22Rv1 (cell line): ENCODE data around the gene RRP36.
"Not testable (repeated sequence)": the region's sequence is repeated elsewhere in the genome, so short reads cannot be mapped to it uniquely, and the experiment has no call there.

Experiments
- H3K27ac ChIP-seq: fragments of 450-650 bp; 2 replicates; pipeline ENCODE4 v1.5.1; 2017
- ZFX ChIP-seq: fragments of 450-650 bp; IDR thresholded peaks from 2 replicates; pipeline ENCODE4 v1.6.1; 2017; ENCODE audit warnings: antibody characterized with exemption, borderline replicate concordance
- TF ChIP-seq, protein P1 (sequence below): fragments of 450-650 bp; IDR thresholded peaks from 2 replicates; pipeline ENCODE4 v1.5.1; 2017; ENCODE audit warnings: mild to moderate bottlenecking

RRP36 gene

DNA sequence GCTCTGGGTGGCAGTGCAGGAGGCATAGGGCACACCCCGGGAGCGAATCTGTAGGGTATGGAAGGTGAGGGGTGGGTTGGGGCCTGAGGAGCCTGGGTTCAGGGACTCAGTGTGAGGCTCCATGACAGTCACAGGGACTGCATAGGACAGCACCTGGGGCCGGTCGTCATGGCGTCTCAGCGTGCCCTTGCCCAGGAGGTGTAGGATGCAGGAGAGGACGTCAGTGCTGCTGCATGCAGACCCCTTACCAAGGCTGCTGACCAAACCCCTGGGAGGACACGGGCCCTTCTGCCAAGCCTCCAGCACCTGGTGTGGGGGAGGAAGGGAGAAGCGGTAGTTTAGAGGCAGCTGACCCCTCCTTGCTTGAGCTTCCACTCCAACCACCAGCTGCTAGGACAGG is 16.3 kb downstream of the RRP36 start:
- TF ChIP-seq ZFX, result no peak
- TF ChIP-seq, protein P1, sequence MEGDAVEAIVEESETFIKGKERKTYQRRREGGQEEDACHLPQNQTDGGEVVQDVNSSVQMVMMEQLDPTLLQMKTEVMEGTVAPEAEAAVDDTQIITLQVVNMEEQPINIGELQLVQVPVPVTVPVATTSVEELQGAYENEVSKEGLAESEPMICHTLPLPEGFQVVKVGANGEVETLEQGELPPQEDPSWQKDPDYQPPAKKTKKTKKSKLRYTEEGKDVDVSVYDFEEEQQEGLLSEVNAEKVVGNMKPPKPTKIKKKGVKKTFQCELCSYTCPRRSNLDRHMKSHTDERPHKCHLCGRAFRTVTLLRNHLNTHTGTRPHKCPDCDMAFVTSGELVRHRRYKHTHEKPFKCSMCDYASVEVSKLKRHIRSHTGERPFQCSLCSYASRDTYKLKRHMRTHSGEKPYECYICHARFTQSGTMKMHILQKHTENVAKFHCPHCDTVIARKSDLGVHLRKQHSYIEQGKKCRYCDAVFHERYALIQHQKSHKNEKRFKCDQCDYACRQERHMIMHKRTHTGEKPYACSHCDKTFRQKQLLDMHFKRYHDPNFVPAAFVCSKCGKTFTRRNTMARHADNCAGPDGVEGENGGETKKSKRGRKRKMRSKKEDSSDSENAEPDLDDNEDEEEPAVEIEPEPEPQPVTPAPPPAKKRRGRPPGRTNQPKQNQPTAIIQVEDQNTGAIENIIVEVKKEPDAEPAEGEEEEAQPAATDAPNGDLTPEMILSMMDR, result no peak
- no peak overlapping the region for H3K27ac ChIP-seq

DNA sequence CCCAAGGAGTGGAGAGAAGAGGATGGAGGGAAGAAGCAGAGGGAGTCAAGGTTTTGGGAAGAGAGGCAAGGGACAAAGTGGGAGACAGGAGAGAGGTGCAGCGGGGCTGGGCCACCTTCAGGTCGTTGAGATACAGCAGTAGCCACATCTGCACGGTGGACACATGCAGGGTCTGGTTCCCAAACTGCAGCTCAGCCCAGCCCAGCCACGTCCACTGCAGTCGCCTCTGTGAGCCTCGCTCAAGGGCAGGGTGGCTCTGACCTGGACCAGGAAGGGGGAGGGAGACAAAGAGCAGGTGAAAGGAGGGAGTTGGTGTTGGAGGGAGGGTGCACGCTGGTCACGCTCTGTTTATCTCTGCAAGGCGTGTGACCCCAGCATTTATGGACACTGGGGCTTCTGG is 17.3 kb downstream of the RRP36 start:
- no peak overlapping the region for H3K27ac ChIP-seq
- TF ChIP-seq, protein P1, result no peak
- TF ChIP-seq ZFX, result no peak

DNA sequence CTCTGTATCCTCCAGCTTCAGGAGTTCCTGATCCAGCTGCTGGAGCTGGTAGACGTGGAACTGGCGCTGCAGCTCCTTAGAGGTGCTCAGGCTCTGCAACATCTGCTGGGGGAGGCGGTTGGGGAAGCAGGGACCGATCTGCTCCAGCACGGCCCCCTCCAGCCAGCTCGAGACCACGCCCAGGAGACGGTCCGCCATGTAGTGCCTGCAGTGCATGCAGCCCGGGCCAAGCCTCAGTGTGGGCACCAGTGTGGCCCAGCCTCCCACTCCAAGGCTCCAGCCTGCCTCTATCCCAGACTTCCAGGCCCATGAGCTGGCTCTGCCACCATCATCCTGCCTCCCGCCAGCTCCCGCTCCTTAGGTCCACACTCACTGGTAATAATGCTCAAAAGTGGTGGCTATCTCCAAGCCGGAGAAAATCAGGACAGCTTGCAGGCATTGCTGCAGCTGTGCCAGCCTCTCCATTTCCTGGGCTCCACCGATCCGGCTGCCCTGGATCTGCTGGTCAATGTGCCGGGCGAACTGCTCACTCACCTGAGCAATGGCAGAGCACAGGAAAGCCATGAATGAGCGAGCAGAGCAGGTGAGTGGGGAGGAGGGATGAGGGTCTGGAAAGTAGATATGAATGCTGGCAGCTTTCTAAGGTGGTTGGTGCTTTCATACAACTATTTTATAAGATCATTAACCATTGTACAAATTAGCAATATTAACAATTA is 19.3 kb downstream of the RRP36 start:
- TF ChIP-seq ZFX, result no peak
- TF ChIP-seq, protein P1, result no peak
- no peak overlapping the region for H3K27ac ChIP-seq

DNA sequence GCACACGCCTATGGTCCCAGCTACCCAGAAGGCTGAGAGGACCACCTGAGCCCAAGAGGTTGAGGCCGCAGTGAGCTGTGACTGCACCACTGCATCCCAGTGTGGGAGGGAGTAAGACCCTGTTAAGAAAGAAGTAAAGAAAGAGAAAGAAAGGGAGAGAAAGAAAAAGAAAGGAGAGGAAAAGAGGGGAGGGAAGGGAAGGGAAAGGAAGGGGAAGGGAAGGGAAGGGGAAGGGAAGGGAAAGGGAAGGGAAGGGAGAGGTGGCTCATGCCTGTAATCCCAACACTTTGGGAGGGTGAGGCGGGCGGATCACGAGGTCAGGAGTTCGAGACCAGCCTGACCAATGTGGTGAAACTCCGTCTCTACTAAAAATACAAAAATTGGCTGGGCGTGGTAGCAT is 20.1 kb downstream of the RRP36 start:
- H3K27ac ChIP-seq, result not testable (repeated sequence)

DNA sequence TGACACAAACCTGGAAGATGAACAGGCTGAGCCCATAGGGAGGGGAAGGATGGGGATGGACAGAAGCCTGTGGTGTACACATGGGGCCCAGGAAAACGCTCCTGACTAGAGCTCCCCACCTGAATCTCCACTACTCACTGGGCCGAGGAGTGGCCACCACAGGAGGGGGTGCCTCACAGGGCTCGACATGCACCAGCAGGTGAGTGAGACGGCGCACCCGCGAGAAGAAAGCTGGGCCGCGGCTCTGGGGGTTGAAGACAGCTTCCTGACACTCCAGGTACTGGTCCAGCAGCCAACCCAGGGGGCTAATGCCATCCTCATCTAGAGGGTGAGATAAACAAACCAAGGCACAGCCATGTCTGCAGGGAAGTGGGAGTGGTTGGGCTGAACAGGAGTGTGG is 21.9 kb downstream of the RRP36 start:
- H3K27ac ChIP-seq, result no peak overlapping the region
- TF ChIP-seq ZFX, result no peak
- TF ChIP-seq, protein P1, result no peak

DNA sequence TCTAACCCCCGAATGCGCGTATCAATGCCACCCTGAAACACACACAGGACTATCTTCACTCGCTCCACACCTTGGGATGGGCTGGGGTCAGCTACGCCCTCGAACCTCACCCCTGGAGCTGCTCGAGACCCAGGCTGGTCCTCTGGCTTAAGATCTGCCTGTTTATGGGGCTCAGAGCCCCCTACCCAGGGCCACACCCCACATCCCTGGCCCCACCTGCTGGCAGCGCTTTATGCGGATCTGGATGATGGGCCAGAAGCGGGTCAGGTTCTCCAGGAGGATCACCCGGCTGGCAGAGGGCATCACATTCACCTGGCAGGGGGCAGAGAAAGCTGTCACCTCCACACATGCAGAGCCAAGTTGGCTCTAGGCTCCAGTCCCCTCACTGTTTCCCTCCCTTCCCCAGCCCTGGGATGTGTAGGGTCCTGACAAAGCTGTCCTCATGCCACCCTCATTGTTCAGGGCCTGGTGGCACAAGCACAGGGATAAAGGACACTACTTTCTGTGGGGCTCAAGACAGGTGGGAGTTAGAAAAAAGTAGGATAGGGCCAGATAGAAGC is 24.0 kb downstream of the RRP36 start:
- no peak for TF ChIP-seq ZFX
- TF ChIP-seq, protein P1, result no peak
- no peak overlapping the region for H3K27ac ChIP-seq

DNA sequence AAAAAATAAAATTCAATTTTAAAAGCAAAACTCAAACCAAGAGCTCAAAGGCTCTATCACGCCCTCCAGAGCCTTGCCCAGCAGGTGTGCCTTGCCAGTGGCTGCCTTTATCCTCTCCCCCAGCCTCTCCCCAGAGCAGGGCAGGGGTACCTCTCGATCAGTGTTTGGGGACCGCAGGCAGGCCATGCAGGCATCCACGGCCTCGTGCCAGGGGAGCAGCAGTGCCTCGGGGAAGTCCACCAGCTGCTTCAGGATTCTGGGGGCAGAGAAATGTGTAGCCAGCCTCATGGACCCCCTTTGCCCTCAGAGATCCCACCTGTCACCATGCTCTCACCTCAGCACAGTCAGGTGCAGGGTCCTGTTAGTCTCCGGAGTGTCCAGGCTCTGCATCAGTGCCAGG is 26.6 kb downstream of the RRP36 start:
- H3K27ac ChIP-seq, result no peak overlapping the region
- no peak for TF ChIP-seq ZFX
- TF ChIP-seq, protein P1, result no peak

DNA sequence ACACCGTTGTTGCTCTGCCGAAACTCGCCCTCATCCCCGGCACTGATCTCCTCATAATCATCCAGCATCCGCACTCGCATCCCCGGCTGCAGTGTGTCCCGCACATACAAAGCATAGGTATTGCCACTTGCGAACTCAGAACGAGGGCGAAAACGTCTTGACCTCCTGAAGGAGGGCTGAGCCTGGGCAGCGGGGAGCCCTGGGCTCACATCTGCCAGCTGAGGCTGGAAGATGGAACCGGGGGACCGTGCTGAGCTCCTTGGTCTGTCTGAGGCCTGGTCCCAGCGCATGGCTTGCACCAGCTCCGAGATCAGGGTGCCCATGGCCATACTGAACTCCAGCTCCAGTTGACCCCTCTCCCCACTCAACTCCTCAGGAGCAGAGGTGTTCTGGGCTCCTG is 29.6 kb downstream of the RRP36 start:
- no peak overlapping the region for H3K27ac ChIP-seq
- TF ChIP-seq, protein P1, result no peak
- no peak for TF ChIP-seq ZFX
